Esophagus muscularis mucosa (tissue), 3 donors: ENCODE data around the gene SLC7A1.

ENCODE experiments used
- EP300 ChIP-seq: sonication (generic); formaldehyde crosslinking; IDR thresholded peaks from one replicate; pipeline ENCODE4 v1.6.1; 2017; ENCODE audit warnings: antibody characterized with exemption
- TF ChIP-seq, protein P1 (sequence below), 3 experiments: fragments of 200-600 bp in 2 of 3; fragments of 450-650 bp in 1 of 3; sonication (generic) in 2 of 3; IDR thresholded peaks; one replicate each; pipeline ENCODE4 v1.5.1; 2017 to 2019; ENCODE audit warnings: antibody characterized with exemption in 3 of 3, mild to moderate bottlenecking in 2 of 3, moderate library complexity in 1 of 3

DNA sequence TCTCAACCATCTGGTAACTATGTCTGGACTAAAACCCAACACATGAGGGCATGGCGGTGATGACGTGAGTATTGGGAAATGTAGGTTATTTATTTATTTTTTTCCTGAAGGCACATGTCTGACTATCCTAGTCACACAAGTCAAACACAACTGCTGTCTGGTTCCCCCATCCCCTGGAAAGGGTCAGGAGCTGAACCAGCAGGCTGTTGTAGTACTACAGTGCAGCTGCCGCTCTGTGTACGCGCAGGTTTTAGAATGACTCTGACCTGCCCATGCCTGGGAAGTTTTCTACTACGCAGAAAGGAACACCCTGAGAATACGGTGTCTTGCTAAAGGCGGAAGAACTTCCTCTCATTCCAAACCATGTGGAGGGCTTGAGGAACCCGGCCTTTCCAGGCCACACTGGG lies 1.2 kb downstream of the SLC7A1 start:
- TF ChIP-seq, protein P1, sequence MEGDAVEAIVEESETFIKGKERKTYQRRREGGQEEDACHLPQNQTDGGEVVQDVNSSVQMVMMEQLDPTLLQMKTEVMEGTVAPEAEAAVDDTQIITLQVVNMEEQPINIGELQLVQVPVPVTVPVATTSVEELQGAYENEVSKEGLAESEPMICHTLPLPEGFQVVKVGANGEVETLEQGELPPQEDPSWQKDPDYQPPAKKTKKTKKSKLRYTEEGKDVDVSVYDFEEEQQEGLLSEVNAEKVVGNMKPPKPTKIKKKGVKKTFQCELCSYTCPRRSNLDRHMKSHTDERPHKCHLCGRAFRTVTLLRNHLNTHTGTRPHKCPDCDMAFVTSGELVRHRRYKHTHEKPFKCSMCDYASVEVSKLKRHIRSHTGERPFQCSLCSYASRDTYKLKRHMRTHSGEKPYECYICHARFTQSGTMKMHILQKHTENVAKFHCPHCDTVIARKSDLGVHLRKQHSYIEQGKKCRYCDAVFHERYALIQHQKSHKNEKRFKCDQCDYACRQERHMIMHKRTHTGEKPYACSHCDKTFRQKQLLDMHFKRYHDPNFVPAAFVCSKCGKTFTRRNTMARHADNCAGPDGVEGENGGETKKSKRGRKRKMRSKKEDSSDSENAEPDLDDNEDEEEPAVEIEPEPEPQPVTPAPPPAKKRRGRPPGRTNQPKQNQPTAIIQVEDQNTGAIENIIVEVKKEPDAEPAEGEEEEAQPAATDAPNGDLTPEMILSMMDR (IDR thresholded peaks at IDR 0.05), result no peak
- no peak for TF ChIP-seq EP300
